Body of pancreas (tissue), 4 donors: ENCODE results near the gene ANTXR1.

Experiments
- POLR2A ChIP-seq, 3 donors: fragments of 450-650 bp; IDR thresholded peaks; one replicate each; pipeline ENCODE4 v1.6.1; 2016; ENCODE audit warnings: antibody characterized with exemption in 3 of 3, mild to moderate bottlenecking in 2 of 3
- TF ChIP-seq, protein P1 (sequence below), 7 experiments: fragments of 450-650 bp in 4 of 7; fragments of 200-600 bp in 3 of 7; sonication (generic) in 3 of 7; IDR thresholded peaks; one replicate each; pipeline ENCODE4 v1.5.1; 2016 to 2019; ENCODE audit warnings: antibody characterized with exemption in 7 of 7

DNA sequence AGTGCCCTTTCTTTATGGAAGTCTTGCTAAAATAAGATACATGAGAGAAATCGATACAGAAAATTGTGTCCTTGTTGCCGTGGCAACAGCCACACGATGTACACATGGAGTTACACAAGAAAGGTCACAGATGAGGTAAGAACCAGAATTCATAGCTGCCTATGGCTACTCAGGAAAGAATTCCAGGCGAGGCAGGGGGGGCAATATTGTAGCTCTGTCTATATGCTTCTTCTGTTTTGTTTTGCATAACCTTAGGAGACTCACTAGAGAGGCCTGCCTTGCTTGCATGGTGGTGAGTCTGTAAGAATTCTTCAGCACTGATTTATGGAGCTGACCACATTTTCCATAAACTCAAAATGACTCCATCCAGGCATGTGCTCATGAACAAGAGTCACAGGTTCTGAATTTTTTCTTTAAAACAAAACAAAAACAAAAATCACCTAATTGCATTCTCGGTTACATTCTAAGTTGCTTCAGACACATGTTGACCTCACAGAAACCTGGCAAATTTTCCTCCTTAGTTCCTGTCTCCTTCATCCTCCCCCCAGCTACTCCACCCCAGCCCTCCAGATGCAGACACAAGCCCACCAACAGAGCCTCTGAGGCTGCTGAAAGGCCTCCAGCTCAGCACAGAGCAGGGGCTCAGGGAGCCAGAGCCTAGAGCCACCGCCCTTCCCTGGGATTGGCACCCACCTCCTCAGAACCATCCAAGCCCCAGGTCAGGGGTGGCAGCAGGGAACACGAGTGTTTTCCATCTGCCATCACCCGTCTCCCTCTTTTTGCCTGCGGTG, 183.5 kb downstream of the ANTXR1 start:
- TF ChIP-seq, protein P1, sequence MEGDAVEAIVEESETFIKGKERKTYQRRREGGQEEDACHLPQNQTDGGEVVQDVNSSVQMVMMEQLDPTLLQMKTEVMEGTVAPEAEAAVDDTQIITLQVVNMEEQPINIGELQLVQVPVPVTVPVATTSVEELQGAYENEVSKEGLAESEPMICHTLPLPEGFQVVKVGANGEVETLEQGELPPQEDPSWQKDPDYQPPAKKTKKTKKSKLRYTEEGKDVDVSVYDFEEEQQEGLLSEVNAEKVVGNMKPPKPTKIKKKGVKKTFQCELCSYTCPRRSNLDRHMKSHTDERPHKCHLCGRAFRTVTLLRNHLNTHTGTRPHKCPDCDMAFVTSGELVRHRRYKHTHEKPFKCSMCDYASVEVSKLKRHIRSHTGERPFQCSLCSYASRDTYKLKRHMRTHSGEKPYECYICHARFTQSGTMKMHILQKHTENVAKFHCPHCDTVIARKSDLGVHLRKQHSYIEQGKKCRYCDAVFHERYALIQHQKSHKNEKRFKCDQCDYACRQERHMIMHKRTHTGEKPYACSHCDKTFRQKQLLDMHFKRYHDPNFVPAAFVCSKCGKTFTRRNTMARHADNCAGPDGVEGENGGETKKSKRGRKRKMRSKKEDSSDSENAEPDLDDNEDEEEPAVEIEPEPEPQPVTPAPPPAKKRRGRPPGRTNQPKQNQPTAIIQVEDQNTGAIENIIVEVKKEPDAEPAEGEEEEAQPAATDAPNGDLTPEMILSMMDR (IDR thresholded peaks at IDR 0.05) = no peak
- no peak for TF ChIP-seq POLR2A (IDR thresholded peaks at IDR 0.05)
